SK-N-SH (cell line): ENCODE data around the gene HSPA12A. TPM values are rescaled to one million over a fixed set of nuclear protein-coding genes. Genes with fewer than 3 reads are reported as not detected.

Source experiments
- CTCF ChIA-PET: fragments of 300-600, 350-600 bp; formaldehyde crosslinking; extraction: SDS; loops from one replicate; lab custom pipeline; 2021; lab: Yijun Ruan, JAX
- POLR2A ChIA-PET: fragments of 350-600 bp; sonication (Branson Sonifier 250); formaldehyde crosslinking; extraction: SDS; loops from one replicate; lab custom pipeline; 2020; ENCODE audit warnings: antibody characterized with exemption, inconsistent platforms; lab: Yijun Ruan, JAX
- DNase-seq: peaks from one replicate; pipeline ENCODE4 v3.0.0; 2012
- H2AFZ ChIP-seq: fragments of 200-600 bp; sonication (generic); 2 replicates; pipeline ENCODE4 v1.8.1; 2016; ENCODE audit warnings: antibody characterized with exemption, mild to moderate bottlenecking, low read depth
- H3F3A ChIP-seq: fragments of 200-600 bp; sonication (generic); replicated peaks from 2 replicates; pipeline ENCODE3; 2016; ENCODE audit warnings: antibody characterized with exemption, mild to moderate bottlenecking; ENCODE audit not compliant: insufficient read depth
- H3K27ac ChIP-seq, 2 experiments: fragments of 200-500 bp in 1 of 2; fragments of 200-600 bp in 1 of 2; sonication (Bioruptor generic) in 1 of 2; sonication (generic), shearing (Covaris generic) in 1 of 2; 2 replicates each; pipeline versions ENCODE4 v1.5.1 to v1.6.1; 2014 to 2016; ENCODE audit warnings: low read depth in 2 of 2, inconsistent platforms in 1 of 2, low read length in 1 of 2, mild to moderate bottlenecking in 1 of 2, mixed read lengths in 1 of 2
- H3K27me3 ChIP-seq: fragments of 200-600 bp; sonication (generic), shearing (Covaris generic); 2 replicates; pipeline ENCODE4 v1.6.1; 2016; ENCODE audit warnings: mixed run types; ENCODE audit not compliant: insufficient read depth
- H3K36me3 ChIP-seq, 2 experiments: fragments of 200-500 bp in 1 of 2; fragments of 200-600 bp in 1 of 2; sonication (Bioruptor generic) in 1 of 2; sonication (generic) in 1 of 2; replicated peaks in 1 of 2; 2 replicates each; pipeline versions ENCODE3 to v1.5.1; 2014 to 2016; ENCODE audit warnings: low read length in 1 of 2, mild to moderate bottlenecking in 1 of 2; ENCODE audit not compliant: insufficient read depth in 2 of 2, control insufficient read depth in 1 of 2
- H3K4me1 ChIP-seq, 2 experiments: fragments of 200-500 bp in 1 of 2; fragments of 200-600 bp in 1 of 2; sonication (Bioruptor generic) in 1 of 2; sonication (generic), shearing (Covaris generic) in 1 of 2; 2 replicates each; pipeline versions ENCODE4 v1.5.1 to v1.6.1; 2014 to 2016; ENCODE audit warnings: low read depth in 1 of 2, low read length in 1 of 2, mixed run types in 1 of 2; ENCODE audit not compliant: insufficient read depth in 2 of 2, control insufficient read depth in 1 of 2
- H3K4me2 ChIP-seq: fragments of 200-600 bp; sonication (generic), shearing (Covaris generic); 2 replicates; pipeline ENCODE4 v1.6.1; 2017; ENCODE audit warnings: mixed run types
- H3K4me3 ChIP-seq, 2 experiments: fragments of 200-500 bp in 1 of 2; fragments of 200-600 bp in 1 of 2; sonication (Bioruptor generic) in 1 of 2; sonication (generic), shearing (Covaris generic) in 1 of 2; 2 replicates each; pipeline versions ENCODE4 v1.5.1 to v1.8.1; 2014 to 2016; ENCODE audit warnings: low read depth in 2 of 2, inconsistent platforms in 1 of 2, low read length in 1 of 2, mild to moderate bottlenecking in 1 of 2, mixed read lengths in 1 of 2, moderate library complexity in 1 of 2
- H3K79me2 ChIP-seq: fragments of 200-600 bp; sonication (generic); 2 replicates; pipeline ENCODE4 v1.8.1; 2017; ENCODE audit warnings: mild to moderate bottlenecking; ENCODE audit not compliant: insufficient read depth
- H3K9ac ChIP-seq: fragments of 200-600 bp; sonication (generic); 2 replicates; pipeline ENCODE4 v1.6.1; 2017; ENCODE audit warnings: mixed run types
- H3K9me2 ChIP-seq: fragments of 200-600 bp; sonication (generic); 2 replicates; pipeline ENCODE4 v1.6.1; 2017; ENCODE audit warnings: mixed run types
- H3K9me3 ChIP-seq: fragments of 200-600 bp; sonication (generic); 2 replicates; pipeline ENCODE4 v1.6.1; 2017; ENCODE audit warnings: mixed run types, mild to moderate bottlenecking, moderate library complexity
- H4K20me1 ChIP-seq: fragments of 200-600 bp; sonication (generic); 2 replicates; pipeline ENCODE4 v1.6.1; 2017; ENCODE audit warnings: mild to moderate bottlenecking, mixed run types; ENCODE audit not compliant: insufficient read depth
- ELF1 ChIP-seq: IDR thresholded peaks from 2 replicates; pipeline ENCODE4 v1.4.0; 2012
- GABPA ChIP-seq: IDR thresholded peaks from 2 replicates; pipeline ENCODE4 v1.4.0; 2012; ENCODE audit warnings: low read depth, mild to moderate bottlenecking
- GATA2 ChIP-seq: sonication (generic); formaldehyde crosslinking; IDR thresholded peaks from 2 replicates; pipeline ENCODE4 v1.5.0; 2020; ENCODE audit warnings: mild to moderate bottlenecking, missing genetic modification reagents
- JUND ChIP-seq: IDR thresholded peaks from 2 replicates; pipeline ENCODE4 v1.4.0; 2012
- MAX ChIP-seq: IDR thresholded peaks from 2 replicates; pipeline ENCODE4 v1.4.0; 2012; ENCODE audit warnings: low read depth
- MEF2A ChIP-seq: IDR thresholded peaks from 2 replicates; pipeline ENCODE4 v1.4.0; 2012; ENCODE audit warnings: low read depth, borderline replicate concordance
- MXI1 ChIP-seq: IDR thresholded peaks from 2 replicates; pipeline ENCODE4 v1.6.1; 2012; ENCODE audit warnings: mild to moderate bottlenecking, low read depth, low read length, improper control_type of control experiment
- NFIC ChIP-seq: IDR thresholded peaks from 2 replicates; pipeline ENCODE4 v1.4.0; 2012; ENCODE audit warnings: borderline replicate concordance
- PBX3 ChIP-seq: IDR thresholded peaks from 2 replicates; pipeline ENCODE4; 2012
- RXRA ChIP-seq: IDR thresholded peaks from 2 replicates; pipeline ENCODE4 v1.4.0; 2012; ENCODE audit warnings: low read depth, mild to moderate bottlenecking, borderline replicate concordance
- TAF1 ChIP-seq: IDR thresholded peaks from 2 replicates; pipeline ENCODE4 v1.6.1; 2012; ENCODE audit warnings: low read depth, mild to moderate bottlenecking, low read length, moderate library complexity, borderline replicate concordance
- TCF12 ChIP-seq: IDR thresholded peaks from 2 replicates; pipeline ENCODE4 v1.4.0; 2012
- TEAD4 ChIP-seq: IDR thresholded peaks from 2 replicates; pipeline ENCODE4 v1.4.0; 2012; ENCODE audit warnings: mild to moderate bottlenecking, borderline replicate concordance; ENCODE audit not compliant: insufficient read depth
- WGBS: methylation state at CpG from one replicate; pipeline ENCODE4 v1.1.6; 2017; ENCODE audit warnings: low lambda C conversion rate; 5-methylcytosine and 5-hydroxymethylcytosine counted together
- polyA plus RNA-seq, 3 experiments: library from polyadenylated mRNA; depleted of rRNA; stranded (reverse); fragments of >200 nt; gene quantifications; 2 replicates each; pipeline ENCODE4 v1.2.3, GENCODE V29; 2012
- TF ChIP-seq, protein P1 (sequence below): fragments of 150-350 bp; IDR thresholded peaks from 2 replicates; pipeline ENCODE4 v1.6.1; 2017; ENCODE audit warnings: antibody characterized with exemption, low read length, low read depth, borderline replicate concordance
- TF ChIP-seq, protein P2 (sequence below): IDR thresholded peaks from 2 replicates; pipeline ENCODE4 v1.4.0; 2012; ENCODE audit warnings: low read depth, borderline replicate concordance
- TF ChIP-seq, protein P3 (sequence below): fragments of 200-600 bp; sonication (generic); IDR thresholded peaks from 2 replicates; pipeline ENCODE4 v1.6.1; 2017; ENCODE audit warnings: antibody characterized with exemption, mild to moderate bottlenecking, moderate library complexity

The HSPA12A gene
- polyA plus RNA-seq, 1 of the 3 experiments (the other 2 are of a cell fraction) = 2.9 TPM

GRCh38 chr10:116674901-116675423, 67.4 kb downstream of the HSPA12A start:
- 80% methylated on average over 13 of the region's 32 CpGs for WGBS
- Histone ChIP-seq H3K9me2 (no peaks in the 10 kb centered on the region), H3K79me2 (no peaks in the 10 kb centered on the region), H3K9ac (no peak overlapping the region), H3K27ac (no peak overlapping the region), H3K4me2 (no peak overlapping the region), H4K20me1 (no peaks in the 10 kb centered on the region), H3F3A (no peaks in the 10 kb centered on the region), H3K9me3 (no peaks in the 10 kb centered on the region), H3K27me3 (no peaks in the 10 kb centered on the region), H3K4me3 (no peak overlapping the region), H3K36me3 (no peaks in the 10 kb centered on the region), H2AFZ (no peak overlapping the region), H3K4me1 (peaks cover 4 to 11% of the 10 kb centered on the region in 2 experiments; a peak in 2 of 4 replicates)
- TF ChIP-seq MEF2A (no peak), NFIC (no peak), TCF12 (no peak), MXI1 (no peak), TEAD4 (no peak), ELF1 (no peak), JUND (no peak), MAX (no peak), GATA2 (CRISPR knock-in tag) (no peak), TAF1 (no peak), PBX3 (no peak), RXRA (no peak), GABPA (no peak)
- TF ChIP-seq, protein P1, sequence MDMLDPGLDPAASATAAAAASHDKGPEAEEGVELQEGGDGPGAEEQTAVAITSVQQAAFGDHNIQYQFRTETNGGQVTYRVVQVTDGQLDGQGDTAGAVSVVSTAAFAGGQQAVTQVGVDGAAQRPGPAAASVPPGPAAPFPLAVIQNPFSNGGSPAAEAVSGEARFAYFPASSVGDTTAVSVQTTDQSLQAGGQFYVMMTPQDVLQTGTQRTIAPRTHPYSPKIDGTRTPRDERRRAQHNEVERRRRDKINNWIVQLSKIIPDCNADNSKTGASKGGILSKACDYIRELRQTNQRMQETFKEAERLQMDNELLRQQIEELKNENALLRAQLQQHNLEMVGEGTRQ = no peak
- TF ChIP-seq, protein P2, sequence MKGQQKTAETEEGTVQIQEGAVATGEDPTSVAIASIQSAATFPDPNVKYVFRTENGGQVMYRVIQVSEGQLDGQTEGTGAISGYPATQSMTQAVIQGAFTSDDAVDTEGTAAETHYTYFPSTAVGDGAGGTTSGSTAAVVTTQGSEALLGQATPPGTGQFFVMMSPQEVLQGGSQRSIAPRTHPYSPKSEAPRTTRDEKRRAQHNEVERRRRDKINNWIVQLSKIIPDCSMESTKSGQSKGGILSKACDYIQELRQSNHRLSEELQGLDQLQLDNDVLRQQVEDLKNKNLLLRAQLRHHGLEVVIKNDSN = no peak
- TF ChIP-seq, protein P3, sequence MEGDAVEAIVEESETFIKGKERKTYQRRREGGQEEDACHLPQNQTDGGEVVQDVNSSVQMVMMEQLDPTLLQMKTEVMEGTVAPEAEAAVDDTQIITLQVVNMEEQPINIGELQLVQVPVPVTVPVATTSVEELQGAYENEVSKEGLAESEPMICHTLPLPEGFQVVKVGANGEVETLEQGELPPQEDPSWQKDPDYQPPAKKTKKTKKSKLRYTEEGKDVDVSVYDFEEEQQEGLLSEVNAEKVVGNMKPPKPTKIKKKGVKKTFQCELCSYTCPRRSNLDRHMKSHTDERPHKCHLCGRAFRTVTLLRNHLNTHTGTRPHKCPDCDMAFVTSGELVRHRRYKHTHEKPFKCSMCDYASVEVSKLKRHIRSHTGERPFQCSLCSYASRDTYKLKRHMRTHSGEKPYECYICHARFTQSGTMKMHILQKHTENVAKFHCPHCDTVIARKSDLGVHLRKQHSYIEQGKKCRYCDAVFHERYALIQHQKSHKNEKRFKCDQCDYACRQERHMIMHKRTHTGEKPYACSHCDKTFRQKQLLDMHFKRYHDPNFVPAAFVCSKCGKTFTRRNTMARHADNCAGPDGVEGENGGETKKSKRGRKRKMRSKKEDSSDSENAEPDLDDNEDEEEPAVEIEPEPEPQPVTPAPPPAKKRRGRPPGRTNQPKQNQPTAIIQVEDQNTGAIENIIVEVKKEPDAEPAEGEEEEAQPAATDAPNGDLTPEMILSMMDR = no peak
- ChIA-PET CTCF (interaction anchor here (0.8 to 6.3 kb wide), 3 partner anchors 48 to 493 kb away, joined by 3 to 46 read pairs (median 4); no protein-coding TSS in a partner anchor), POLR2A (no interaction called here)
- DNase-seq = no peak
